Endothelial cell of umbilical vein (primary cell): ENCODE measurements around the gene ZBTB7B. TPM values are rescaled to one million over a fixed set of nuclear protein-coding genes. Genes with fewer than 3 reads are reported as not detected.

Experiments used
- BruUV-seq: library from RNA; stranded (reverse); fragments of 400-500 nt; replicated peaks from 2 replicates; lab custom pipeline; 2021; lab: Mats Ljungman, UMichigan
- CTCF ChIA-PET: fragments of 300-600, 350-600 bp; sonication (Branson Sonifier 250); formaldehyde crosslinking; loops from one replicate; lab custom pipeline; 2021; ENCODE audit warnings: antibody characterized with exemption, inconsistent platforms; lab: Charles Lee
- POLR2A ChIA-PET: fragments of 300-600, 350-600 bp; sonication (Branson Sonifier 250); formaldehyde crosslinking; loops from one replicate; lab custom pipeline; 2021; ENCODE audit warnings: antibody characterized with exemption, inconsistent platforms; lab: Charles Lee
- DNase-seq: peaks from one replicate; pipeline ENCODE4 v3.0.0-alpha.2; 2011; ENCODE audit warnings: low read depth, low spot score
- FAIRE-seq: peaks from 2 replicates; lab custom pipeline; 2011; peaks lifted over from hg19 to GRCh38; lab: Jason Lieb, UNC
- H2AFZ ChIP-seq: 2 replicates; pipeline ENCODE4 v1.6.0; 2012; ENCODE audit warnings: low read depth, low read length, control low read depth, inconsistent platforms
- H3K27ac ChIP-seq: 2 replicates; pipeline ENCODE4 v1.5.1; 2011; ENCODE audit warnings: low read depth, mild to moderate bottlenecking, control low read depth, low read length, moderate library complexity; ENCODE audit not compliant: insufficient read depth
- H3K27me3 ChIP-seq, 2 experiments: 2 replicates each; pipeline versions ENCODE4 v1.6.0 to v1.6.1; 2011; ENCODE audit warnings: low read length in 2 of 2, mixed read lengths in 1 of 2; ENCODE audit not compliant: control insufficient read depth in 2 of 2, insufficient read depth in 2 of 2
- H3K36me3 ChIP-seq, 2 experiments: 2 replicates in 1 of 2; 3 replicates in 1 of 2; pipeline ENCODE4 v1.5.1; 2011; ENCODE audit warnings: low read length in 2 of 2, mild to moderate bottlenecking in 1 of 2, moderate library complexity in 1 of 2; ENCODE audit not compliant: control insufficient read depth in 2 of 2, insufficient read depth in 2 of 2; ENCODE audit errors: extremely low read depth in 1 of 2
- H3K4me1 ChIP-seq: 3 replicates; pipeline ENCODE4 v1.5.1; 2011; ENCODE audit warnings: mild to moderate bottlenecking, low read length; ENCODE audit not compliant: control insufficient read depth, insufficient read depth; ENCODE audit errors: extremely low read depth
- H3K4me2 ChIP-seq: 2 replicates; pipeline ENCODE4 v1.6.1; 2011; ENCODE audit warnings: low read length, control low read depth, mixed read lengths; ENCODE audit not compliant: insufficient read depth
- H3K4me3 ChIP-seq, 3 experiments: fragments of 200-600 bp in 1 of 3; sonication (generic), shearing (Covaris generic) in 1 of 3; replicated peaks in 1 of 3; 2 replicates each; pipeline ENCODE4 v1.5.1; 2011 to 2016; ENCODE audit warnings: control low read depth in 3 of 3, low read length in 3 of 3, mild to moderate bottlenecking in 2 of 3, inconsistent platforms in 1 of 3, low read depth in 1 of 3, moderate library complexity in 1 of 3; ENCODE audit not compliant: insufficient read depth in 1 of 3
- H3K79me2 ChIP-seq: 2 replicates; pipeline ENCODE4 v1.6.0; 2012; ENCODE audit warnings: low read length, inconsistent platforms; ENCODE audit not compliant: control insufficient read depth, insufficient read depth
- H3K9ac ChIP-seq: replicated peaks from 2 replicates; pipeline ENCODE3; 2011; ENCODE audit warnings: low read length, control low read depth; ENCODE audit not compliant: insufficient read depth; ENCODE audit errors: extremely low read depth
- H3K9me1 ChIP-seq: replicated peaks from 3 replicates; pipeline ENCODE4 v1.6.0; 2011; ENCODE audit warnings: mild to moderate bottlenecking, low read length; ENCODE audit not compliant: control insufficient read depth, insufficient read depth; ENCODE audit errors: extremely low read depth
- H3K9me3 ChIP-seq: replicated peaks from 2 replicates; pipeline ENCODE4 v1.5.1; 2012; ENCODE audit warnings: low read length, inconsistent platforms; ENCODE audit not compliant: control insufficient read depth, insufficient read depth
- H4K20me1 ChIP-seq: replicated peaks from 2 replicates; pipeline ENCODE3; 2011; ENCODE audit warnings: mild to moderate bottlenecking, low read length; ENCODE audit not compliant: control insufficient read depth, insufficient read depth; ENCODE audit errors: extremely low read depth
- CTCF ChIP-seq, 2 donors: IDR thresholded peaks; 1 replicate in 1 of 2; 2 replicates in 1 of 2; pipeline ENCODE4 v1.5.1; 2011; ENCODE audit warnings: low read length in 2 of 2, mild to moderate bottlenecking in 2 of 2, moderate library complexity in 2 of 2, control low read depth in 1 of 2, inconsistent platforms in 1 of 2, low read depth in 1 of 2; ENCODE audit not compliant: insufficient read depth in 1 of 2; ENCODE audit errors: extremely low read depth in 1 of 2
- EZH2 ChIP-seq: IDR thresholded peaks from 2 replicates; pipeline ENCODE4 v1.6.1; 2012; ENCODE audit warnings: borderline replicate concordance, low read depth, mild to moderate bottlenecking, moderate library complexity, low read length, inconsistent platforms; ENCODE audit not compliant: severe bottlenecking
- FOS ChIP-seq: IDR thresholded peaks from 2 replicates; pipeline ENCODE4 v1.6.1; 2011; ENCODE audit warnings: mild to moderate bottlenecking, low read length, moderate library complexity, borderline replicate concordance; ENCODE audit not compliant: insufficient read depth
- GATA2 ChIP-seq: IDR thresholded peaks from 2 replicates; pipeline ENCODE4 v1.7.0; 2011; ENCODE audit warnings: low read depth, mild to moderate bottlenecking, moderate library complexity, mixed read lengths, low read length; ENCODE audit not compliant: insufficient read length, insufficient read depth
- JUN ChIP-seq: IDR thresholded peaks from 2 replicates; pipeline ENCODE4 v1.6.1; 2011; ENCODE audit warnings: borderline replicate concordance, low read depth; ENCODE audit not compliant: insufficient read length, insufficient read depth
- MAX ChIP-seq: IDR thresholded peaks from 2 replicates; pipeline ENCODE4 v1.6.1; 2011; ENCODE audit not compliant: insufficient read depth, insufficient read length
- MYC ChIP-seq: IDR thresholded peaks from one replicate; pipeline ENCODE4 v1.6.1; 2011; ENCODE audit warnings: mild to moderate bottlenecking, low read depth, low read length
- POLR2A ChIP-seq: IDR thresholded peaks from 2 replicates; pipeline ENCODE4 v1.6.1; 2012; ENCODE audit warnings: low read depth, mild to moderate bottlenecking, control low read depth, low read length
- POLR2AphosphoS5 ChIP-seq: IDR thresholded peaks from 2 replicates; pipeline ENCODE4 v1.6.1; 2012; ENCODE audit warnings: low read depth, mild to moderate bottlenecking, control low read depth, low read length, moderate library complexity; ENCODE audit not compliant: insufficient read depth
- dilution Hi-C: fragments of 300-500 bp; cut with MboI; formaldehyde crosslinking; loops from one replicate; pipeline ENCODE4 v1.15.0; 2019; ENCODE audit warnings: low sequenced_read_pairs; ENCODE audit not compliant: extremely low pct_ligation_motif_present
- intact Hi-C: fragments of 100-400 bp; cut with micrococcal nuclease; formaldehyde crosslinking; loops from one replicate; pipeline ENCODE4 v1.10.0; 2022
- polyA plus RNA-seq, 4 experiments: library from polyadenylated mRNA; depleted of rRNA in 3 of 4; stranded (reverse) in 3 of 4; unstranded in 1 of 4; fragments of >200 nt; gene quantifications; 2 replicates each; pipeline versions ENCODE4 v1.2.1 to v1.2.3, GENCODE V29; 2011 to 2012; ENCODE audit warnings: missing spikeins in 1 of 4
- total RNA-seq: library from RNA; stranded (reverse); gene quantifications from 2 replicates; pipeline ENCODE4 v1.2.3, GENCODE V29; 2021

Gene ZBTB7B
- total and polyA plus RNA-seq, 2 donors (not counting 3 experiments of a cell fraction or from before 2014, with no cell fraction given): 20.0 to 26.2 TPM

GRCh38 chr1:155019377-155020245, 17.0 kb downstream of the ZBTB7B start:
- H3K4me1 ChIP-seq: peaks cover 9% of the 10 kb centered on the region
- FAIRE-seq (no peak), DNase-seq (no peak)
- H3K79me2 ChIP-seq: no peaks in the 10 kb centered on the region
- BruUV-seq: no TSS peak
- ChIA-PET POLR2A (interaction anchor here (0.6 kb wide), 1 partner anchor 9 kb away, joined by 6 read pairs; no protein-coding TSS in a partner anchor), CTCF (interaction anchor here (1.1 to 2.4 kb wide), 8 partner anchors 19 to 460 kb away, joined by 3 to 16 read pairs (median 4); partner anchors contain the start of genes LENEP and PMVK)
- intact Hi-C loops: loop anchor here (5.0 kb wide), 1 partner anchor 462 kb away; the partner anchor contains the start of gene UBE2Q1
- no peak overlapping the region for H3K4me3 ChIP-seq
- H4K20me1 ChIP-seq: no peaks in the 10 kb centered on the region
- peaks cover 0 to 18% of the 10 kb centered on the region in 2 experiments for H3K36me3 ChIP-seq
- no peaks in the 10 kb centered on the region for H3K9me3 ChIP-seq
- no peak overlapping the region for H3K27ac ChIP-seq
- no peak overlapping the region for H2AFZ ChIP-seq
- H3K27me3 ChIP-seq: no peaks in the 10 kb centered on the region
- no peaks in the 10 kb centered on the region for H3K9me1 ChIP-seq
- no peak overlapping the region for H3K4me2 ChIP-seq
- dilution Hi-C loops: no loop called here
- TF ChIP-seq POLR2A (no peak), EZH2 (no peak), CTCF (IDR thresholded peaks at IDR 0.05; ENCODE audit: extremely low read depth in 1 of 2, insufficient read depth in 1 of 2, low read depth in 1 of 2, low read length in 2 of 2) (no peak), MYC (no peak), FOS (no peak), MAX (no peak), GATA2 (no peak), POLR2AphosphoS5 (no peak), JUN (no peak)
- H3K9ac ChIP-seq: no peak overlapping the region
